ENCODE data around the gene SDK1. TPM values are rescaled to one million over a fixed set of nuclear protein-coding genes. Genes with fewer than 3 reads are reported as not detected.
"Not testable (repeated sequence)": the region's sequence is repeated elsewhere in the genome, so short reads cannot be mapped to it uniquely, and the experiment has no call there.

SDK1 gene
- total RNA-seq, 1 donor from 2014 or later, result 0.08 TPM

DNA sequence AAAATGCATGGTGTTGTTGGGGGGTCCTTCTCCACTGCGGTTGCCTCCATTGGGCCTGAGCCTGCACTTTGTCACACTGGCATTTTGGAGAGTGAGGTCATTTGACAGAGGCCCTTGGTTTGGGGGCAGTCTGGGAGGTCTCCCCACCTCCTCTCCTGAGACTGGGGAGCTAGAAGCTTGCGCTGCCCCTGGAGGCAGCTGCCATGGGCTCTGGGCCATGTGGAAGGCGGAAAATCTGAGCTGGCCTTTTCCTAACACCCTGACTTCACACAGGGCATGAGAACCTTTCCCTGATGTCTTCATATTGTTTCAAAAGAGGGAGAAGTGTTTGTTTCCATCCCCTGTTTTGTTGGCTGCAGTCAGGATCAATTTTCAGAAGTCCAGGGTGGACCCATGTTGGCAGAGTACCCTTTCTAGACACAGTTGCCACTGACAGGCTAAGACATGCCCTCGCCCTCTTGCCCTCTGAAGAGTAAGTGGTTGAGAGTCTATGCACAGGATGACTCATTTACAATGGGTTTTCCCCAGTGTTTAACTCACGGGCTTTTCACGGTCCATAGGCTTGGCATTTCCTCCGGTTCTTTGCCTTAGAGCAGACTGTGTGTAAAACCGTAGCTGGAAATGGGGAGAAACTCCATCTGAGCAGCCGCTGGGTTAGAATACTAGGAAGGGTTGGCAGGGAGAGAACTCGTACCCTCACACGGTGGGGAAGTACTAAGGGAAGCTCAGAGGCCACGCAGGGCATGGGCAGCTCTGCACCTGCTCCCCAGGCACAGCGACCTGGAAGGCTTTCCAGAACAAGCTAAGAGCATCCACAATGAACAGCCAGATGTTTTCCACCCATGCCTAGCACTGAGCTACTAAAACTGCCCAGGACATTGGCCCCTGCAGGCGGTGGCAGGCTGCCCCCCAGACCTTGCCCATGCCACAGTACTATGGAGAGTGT is 655.0 kb downstream of the SDK1 start:
- Mint-ChIP-seq H3K9me3 (no peaks in the 10 kb centered on the region), H3K27ac (no peak overlapping the region), H3K27me3 (ENCODE audit: insufficient read depth) (peaks cover 2% of the 10 kb centered on the region), H3K36me3 (ENCODE audit: low read depth) (no peaks in the 10 kb centered on the region), H3K4me1 (ENCODE audit: low read depth) (peaks cover 6% of the 10 kb centered on the region), H3K4me3 (no peak overlapping the region)
- intact Hi-C loops (cut with micrococcal nuclease), result no loop called here
- no peak for DNase-seq (ENCODE audit: low spot score)

DNA sequence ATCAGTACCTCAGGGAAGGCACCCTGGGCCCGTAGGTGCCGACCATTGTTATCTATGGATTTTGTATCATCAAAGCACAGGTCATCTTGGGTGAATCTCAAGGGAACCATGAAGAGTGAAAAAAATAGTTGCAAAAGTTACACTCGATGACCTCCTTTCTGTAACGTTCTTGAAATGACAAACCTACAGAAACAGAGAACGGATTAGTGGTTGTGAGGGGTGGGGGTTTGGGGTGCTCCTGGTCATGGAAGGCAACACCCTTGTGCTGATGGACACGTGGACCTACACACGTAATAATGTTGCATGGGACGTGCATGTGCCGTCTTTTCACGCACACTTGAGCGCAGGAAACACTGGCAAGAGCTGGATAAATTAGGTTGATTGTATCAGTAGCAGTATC is 655.9 kb downstream of the SDK1 start:
- intact Hi-C loops (cut with micrococcal nuclease), result no loop called here
- no peak overlapping the region for H3K4me3 Mint-ChIP-seq
- peaks cover 2% of the 10 kb centered on the region for H3K27me3 Mint-ChIP-seq (ENCODE audit: insufficient read depth)

DNA sequence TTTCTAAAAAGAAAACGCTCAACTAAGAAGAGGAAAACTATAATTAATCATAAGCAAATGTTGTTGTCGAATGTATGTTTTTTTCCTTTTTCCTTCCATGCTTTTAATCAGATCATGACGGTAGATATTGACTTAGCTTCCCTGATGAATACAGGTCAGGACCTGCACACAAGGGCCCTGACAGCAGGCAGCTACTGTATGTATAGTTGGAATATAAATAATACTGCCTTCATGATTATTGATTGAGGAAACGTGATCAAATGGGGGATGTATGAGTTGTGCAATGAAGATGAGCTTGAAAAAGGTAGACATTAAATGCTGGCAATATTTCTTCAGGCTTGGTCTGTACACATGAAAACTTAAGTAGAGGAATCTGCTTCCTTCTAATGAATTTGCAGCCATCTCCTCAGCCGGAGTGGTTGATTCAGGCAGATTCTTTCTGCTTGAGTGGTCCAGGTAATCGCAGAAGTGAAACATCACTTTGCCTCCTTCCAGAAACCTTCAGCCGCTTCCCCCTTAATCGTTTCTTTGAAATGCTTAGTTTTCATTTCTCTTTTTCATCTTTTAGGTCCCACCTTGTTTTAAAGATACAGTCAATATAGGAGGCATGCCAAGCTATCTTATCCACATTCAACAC is 656.5 kb downstream of the SDK1 start:
- Mint-ChIP-seq H3K36me3 (ENCODE audit: low read depth) (no peaks in the 10 kb centered on the region), H3K9me3 (no peaks in the 10 kb centered on the region), H3K4me3 (no peak overlapping the region), H3K4me1 (ENCODE audit: low read depth) (peaks cover 6% of the 10 kb centered on the region), H3K27ac (no peak overlapping the region), H3K27me3 (ENCODE audit: insufficient read depth) (peaks cover 2% of the 10 kb centered on the region)
- DNase-seq (ENCODE audit: low spot score), result no peak
- intact Hi-C loops (cut with micrococcal nuclease), result no loop called here

More for the DNA sequence above, 655.9 kb downstream of the SDK1 start:
- no peak for DNase-seq (ENCODE audit: low spot score)
- no peaks in the 10 kb centered on the region for H3K36me3 Mint-ChIP-seq (ENCODE audit: low read depth)
- H3K27ac Mint-ChIP-seq, result no peak overlapping the region
- no peaks in the 10 kb centered on the region for H3K9me3 Mint-ChIP-seq
- H3K4me1 Mint-ChIP-seq (ENCODE audit: low read depth), result peaks cover 6% of the 10 kb centered on the region

DNA sequence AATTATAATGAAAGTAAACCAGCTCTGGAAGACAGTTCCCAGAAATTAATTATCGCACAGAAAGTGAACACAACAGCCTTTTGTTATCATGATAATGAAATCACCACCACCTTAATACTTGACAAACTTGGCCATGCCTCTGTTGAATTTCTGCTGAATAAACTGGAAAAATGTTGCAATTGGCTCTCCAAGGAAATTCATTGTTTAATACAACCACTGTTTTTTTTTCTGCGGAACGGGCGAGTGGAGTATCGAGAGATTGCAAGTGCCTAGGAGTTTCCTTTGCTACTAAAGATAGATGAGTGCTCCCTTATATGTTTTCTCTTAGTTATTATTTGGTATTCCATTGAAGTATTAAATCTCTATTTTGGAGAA is 657.0 kb downstream of the SDK1 start:
- Mint-ChIP-seq H3K4me3 (no peak overlapping the region), H3K4me1 (ENCODE audit: low read depth) (peaks cover 6% of the 10 kb centered on the region), H3K27me3 (ENCODE audit: insufficient read depth) (peaks cover 2% of the 10 kb centered on the region), H3K27ac (no peak overlapping the region), H3K9me3 (no peaks in the 10 kb centered on the region), H3K36me3 (ENCODE audit: low read depth) (no peaks in the 10 kb centered on the region)
- no peak for DNase-seq (ENCODE audit: low spot score)
- intact Hi-C loops (cut with micrococcal nuclease), result no loop called here

DNA sequence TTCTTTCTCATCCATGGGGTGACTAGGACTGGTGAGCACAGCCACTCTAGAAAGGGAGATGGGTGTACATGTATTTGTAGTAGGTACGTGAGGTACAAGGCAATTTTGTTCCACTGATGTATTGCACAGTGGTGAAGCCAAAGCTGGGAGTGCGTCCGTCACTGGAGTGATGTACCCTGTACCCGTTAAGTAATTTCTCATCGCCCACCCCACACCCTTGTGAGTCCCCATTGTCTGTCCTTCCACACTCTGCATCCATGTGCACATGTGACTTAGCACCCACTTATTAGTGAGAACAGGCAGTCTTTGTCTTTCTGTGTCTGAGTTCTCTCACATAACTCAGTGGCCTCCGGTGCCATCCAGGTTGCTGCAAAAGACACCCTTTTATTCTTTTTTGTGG is 658.3 kb downstream of the SDK1 start:
- H3K9me3 Mint-ChIP-seq, result no peaks in the 10 kb centered on the region
- no peaks in the 10 kb centered on the region for H3K36me3 Mint-ChIP-seq (ENCODE audit: low read depth)
- H3K27me3 Mint-ChIP-seq (ENCODE audit: insufficient read depth), result peaks cover 2% of the 10 kb centered on the region
- H3K4me1 Mint-ChIP-seq (ENCODE audit: low read depth), result peaks cover 6% of the 10 kb centered on the region
- no peak overlapping the region for H3K4me3 Mint-ChIP-seq
- no peak overlapping the region for H3K27ac Mint-ChIP-seq
- intact Hi-C loops (cut with micrococcal nuclease), result no loop called here
- DNase-seq (ENCODE audit: low spot score), result no peak

DNA sequence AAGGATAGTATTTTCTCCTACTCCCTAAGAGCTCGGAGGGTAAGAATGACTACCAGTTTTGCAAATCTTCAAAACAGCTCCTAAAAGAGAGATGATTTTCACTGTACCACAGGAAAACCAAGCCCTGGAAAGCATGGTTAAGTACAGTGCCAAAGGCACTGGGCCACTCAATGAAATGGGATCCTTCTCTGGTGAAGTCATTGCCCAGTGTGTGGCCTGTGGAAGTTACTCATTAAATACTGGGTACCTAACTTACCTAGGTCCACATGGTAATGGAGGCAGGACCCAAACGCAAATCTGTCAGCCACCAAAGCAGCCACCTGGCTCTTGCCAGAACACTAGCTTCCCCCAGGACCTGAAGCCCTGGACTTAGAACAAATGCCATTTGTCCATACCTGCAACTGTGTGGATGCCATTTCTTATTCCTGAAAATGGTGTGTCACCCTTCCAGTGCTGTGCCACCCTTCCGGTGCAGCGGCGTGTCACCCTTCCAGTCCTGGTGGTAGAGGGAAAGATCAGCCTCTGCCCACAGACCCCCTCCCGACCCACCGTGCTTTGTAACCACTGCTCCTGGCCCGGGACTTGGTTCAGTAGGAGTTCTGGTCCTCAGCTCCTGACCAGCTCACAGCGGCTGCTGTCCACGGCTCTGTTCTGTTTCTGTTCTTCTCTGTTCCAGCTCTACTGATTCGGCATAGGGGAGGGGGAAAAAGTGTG is 659.2 kb downstream of the SDK1 start:
- intact Hi-C loops (cut with micrococcal nuclease), result no loop called here
- no peaks in the 10 kb centered on the region for H3K9me3 Mint-ChIP-seq
- no peak overlapping the region for H3K4me3 Mint-ChIP-seq
- peaks cover 6% of the 10 kb centered on the region for H3K4me1 Mint-ChIP-seq (ENCODE audit: low read depth)
- DNase-seq (ENCODE audit: low spot score), result no peak
- H3K36me3 Mint-ChIP-seq (ENCODE audit: low read depth), result no peaks in the 10 kb centered on the region
- H3K27me3 Mint-ChIP-seq (ENCODE audit: insufficient read depth), result peaks cover 2% of the 10 kb centered on the region
- H3K27ac Mint-ChIP-seq, result no peak overlapping the region

DNA sequence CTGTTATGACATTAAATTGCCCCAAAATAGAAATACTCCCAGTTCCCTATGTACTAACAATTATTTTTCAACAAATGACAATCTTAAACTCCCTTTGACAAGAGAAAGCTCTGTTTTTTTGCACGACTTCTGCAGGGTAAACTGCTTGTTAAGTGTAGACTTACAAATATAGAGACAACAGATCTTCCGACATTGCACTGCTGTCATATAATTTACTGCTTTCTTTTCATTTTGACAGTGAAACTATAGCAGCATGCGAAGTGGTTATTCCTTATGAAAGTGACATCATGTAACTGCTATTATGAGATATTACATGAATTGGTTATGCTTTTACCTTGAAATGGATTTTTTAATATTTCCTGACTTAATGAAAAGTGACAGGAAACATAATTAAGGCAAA is 659.9 kb downstream of the SDK1 start:
- Mint-ChIP-seq H3K27ac (no peak overlapping the region), H3K36me3 (ENCODE audit: low read depth) (no peaks in the 10 kb centered on the region), H3K4me1 (ENCODE audit: low read depth) (peaks cover 4% of the 10 kb centered on the region), H3K27me3 (ENCODE audit: insufficient read depth) (peaks cover 2% of the 10 kb centered on the region), H3K9me3 (no peaks in the 10 kb centered on the region), H3K4me3 (no peak overlapping the region)
- DNase-seq (ENCODE audit: low spot score), result no peak
- intact Hi-C loops (cut with micrococcal nuclease), result no loop called here

DNA sequence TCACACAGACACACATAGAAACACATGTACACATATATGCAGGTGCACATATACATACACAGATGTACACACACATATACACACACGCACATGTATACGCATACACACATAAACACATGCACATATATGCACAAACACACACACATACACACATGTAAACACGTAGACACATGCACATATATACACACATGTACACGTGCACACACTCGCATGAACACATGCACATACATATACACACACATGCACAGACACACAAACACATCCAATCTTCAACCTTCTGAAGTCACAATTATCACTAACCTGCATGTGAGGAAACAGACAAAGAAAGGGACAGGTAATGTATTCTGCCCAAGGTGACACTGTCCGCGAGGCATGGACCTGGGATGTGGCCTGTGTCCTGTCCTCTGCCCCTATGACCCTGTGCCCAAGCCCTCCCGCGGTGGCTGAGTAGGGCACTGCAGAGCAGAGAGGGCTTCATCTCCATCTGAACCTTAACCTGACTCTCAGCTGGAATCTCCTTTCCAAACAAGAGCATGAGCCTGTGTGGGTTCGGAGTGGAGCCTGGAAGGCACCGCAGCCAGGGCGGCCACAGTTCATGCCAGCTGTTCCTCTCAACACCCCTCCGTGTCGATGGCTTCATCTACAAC is 660.9 kb downstream of the SDK1 start:
- no peak overlapping the region for H3K4me3 Mint-ChIP-seq
- no peak for DNase-seq (ENCODE audit: low spot score)
- intact Hi-C loops (cut with micrococcal nuclease), result no loop called here
- H3K27me3 Mint-ChIP-seq (ENCODE audit: insufficient read depth), result no peaks in the 10 kb centered on the region
- H3K4me1 Mint-ChIP-seq (ENCODE audit: low read depth), result no peaks in the 10 kb centered on the region
- no peaks in the 10 kb centered on the region for H3K36me3 Mint-ChIP-seq (ENCODE audit: low read depth)
- no peaks in the 10 kb centered on the region for H3K9me3 Mint-ChIP-seq
- no peak overlapping the region for H3K27ac Mint-ChIP-seq

DNA sequence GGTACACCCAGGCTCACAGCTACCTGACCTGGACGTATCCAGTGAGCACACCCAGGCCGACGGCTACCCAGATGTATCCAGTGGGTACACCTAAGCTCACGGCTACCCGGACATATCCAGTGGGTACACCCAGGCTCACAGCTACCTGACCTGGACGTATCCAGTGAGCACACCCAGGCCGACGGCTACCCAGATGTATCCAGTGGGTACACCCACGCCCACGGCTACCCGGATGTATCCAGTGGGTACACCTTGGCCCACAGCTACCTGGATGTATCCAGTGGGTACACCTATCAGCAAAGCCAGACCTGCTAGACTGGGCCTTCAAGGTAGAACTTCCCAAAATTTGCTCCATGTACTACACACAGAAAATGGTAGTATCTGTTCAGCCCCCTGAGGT is 662.7 kb downstream of the SDK1 start:
- intact Hi-C loops (cut with micrococcal nuclease); H3K9me3 Mint-ChIP-seq: not testable (repeated sequence)

DNA sequence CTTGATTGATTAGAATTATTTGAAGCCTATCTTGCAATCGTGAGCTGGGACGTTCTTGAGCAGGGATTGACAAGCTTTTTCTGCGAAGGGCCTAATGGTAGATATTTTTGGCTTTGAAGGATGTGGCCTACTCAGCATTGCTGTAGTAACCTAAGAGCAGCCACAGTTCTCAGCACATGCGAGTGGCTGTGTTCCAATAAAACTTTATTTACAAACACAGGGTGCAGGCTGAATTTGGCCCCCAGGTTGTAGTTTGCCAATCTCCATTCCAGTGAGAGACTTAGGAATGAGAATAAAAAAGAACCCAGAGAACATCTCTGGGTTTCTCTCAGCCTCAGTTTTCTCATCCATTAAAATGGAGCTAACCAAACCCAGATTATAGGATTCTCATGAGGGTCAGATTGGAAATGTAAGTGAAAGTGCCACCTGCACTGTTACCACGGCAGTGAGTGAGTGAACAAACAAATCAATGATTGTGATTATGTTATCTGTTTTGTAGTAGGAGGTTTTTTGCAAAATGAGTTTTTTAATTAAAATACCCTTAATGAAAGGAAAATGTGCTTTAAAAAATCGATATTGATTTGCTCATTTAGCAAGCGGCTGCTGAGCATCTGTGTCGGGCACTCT is 664.0 kb downstream of the SDK1 start:
- intact Hi-C loops (cut with micrococcal nuclease), result no loop called here
- no peaks in the 10 kb centered on the region for H3K4me1 Mint-ChIP-seq (ENCODE audit: low read depth)
- H3K36me3 Mint-ChIP-seq (ENCODE audit: low read depth), result no peaks in the 10 kb centered on the region
- H3K27me3 Mint-ChIP-seq (ENCODE audit: insufficient read depth), result no peaks in the 10 kb centered on the region
- H3K4me3 Mint-ChIP-seq, result no peak overlapping the region
- no peak overlapping the region for H3K27ac Mint-ChIP-seq
- H3K9me3 Mint-ChIP-seq, result no peaks in the 10 kb centered on the region
- no peak for DNase-seq (ENCODE audit: low spot score)

More for the DNA sequence above, 662.7 kb downstream of the SDK1 start:
- H3K4me1 Mint-ChIP-seq (ENCODE audit: low read depth); H3K27me3 Mint-ChIP-seq (ENCODE audit: insufficient read depth); H3K36me3 Mint-ChIP-seq (ENCODE audit: low read depth); H3K27ac Mint-ChIP-seq; H3K4me3 Mint-ChIP-seq; DNase-seq (ENCODE audit: low spot score): not testable (repeated sequence)

DNA sequence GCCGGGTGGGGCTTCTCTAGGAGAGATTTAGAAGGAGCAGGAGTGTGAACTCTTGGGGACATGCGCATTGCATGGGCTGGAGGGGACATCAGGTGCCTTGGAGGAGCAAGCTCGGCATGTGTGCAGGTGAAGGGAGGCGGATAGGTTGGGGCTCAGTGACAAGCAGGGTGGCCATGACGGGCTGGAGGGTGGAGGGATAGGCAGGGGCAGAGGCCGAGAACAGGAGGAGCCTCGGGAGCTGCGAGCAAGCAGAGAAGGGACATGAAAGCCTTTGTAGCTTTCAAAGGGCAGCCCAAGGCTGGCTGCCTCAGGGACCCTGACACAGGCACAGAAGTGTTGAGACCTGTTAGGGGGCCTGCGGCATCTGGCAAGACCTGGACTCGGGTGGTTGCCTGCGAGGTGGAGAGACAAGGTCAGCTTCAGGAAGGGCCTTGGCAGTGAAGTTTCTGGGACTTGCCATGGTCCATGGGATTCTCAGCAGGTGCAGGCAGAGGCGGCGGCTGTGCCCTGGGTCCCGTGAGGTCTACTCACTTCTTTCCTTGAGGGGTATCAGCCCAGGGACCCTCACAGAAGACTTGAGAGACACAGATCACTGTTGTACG is 664.8 kb downstream of the SDK1 start:
- Mint-ChIP-seq H3K27me3 (ENCODE audit: insufficient read depth) (no peaks in the 10 kb centered on the region), H3K27ac (no peak overlapping the region), H3K4me3 (no peak overlapping the region), H3K4me1 (ENCODE audit: low read depth) (no peaks in the 10 kb centered on the region), H3K36me3 (ENCODE audit: low read depth) (no peaks in the 10 kb centered on the region), H3K9me3 (no peaks in the 10 kb centered on the region)
- no peak for DNase-seq (ENCODE audit: low spot score)
- intact Hi-C loops (cut with micrococcal nuclease), result no loop called here

DNA sequence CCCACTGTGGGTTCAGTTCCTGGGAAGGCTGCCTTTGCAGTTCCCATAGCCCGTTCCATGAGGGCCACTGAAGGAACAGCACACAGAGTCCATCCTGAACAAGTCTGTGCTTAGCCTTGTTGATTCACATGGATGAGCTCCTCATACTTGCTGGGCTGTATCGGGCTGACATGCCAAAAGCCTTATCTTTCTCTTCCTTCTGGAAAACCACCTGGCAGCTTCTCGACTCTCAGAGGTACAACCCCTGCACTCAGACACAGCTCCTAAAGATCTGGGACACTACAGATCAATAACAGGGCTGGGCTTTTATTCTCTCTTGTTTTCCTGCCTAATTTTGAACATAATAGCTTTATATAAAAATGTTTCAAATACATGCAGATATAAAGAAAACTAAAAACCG is 667.2 kb downstream of the SDK1 start:
- intact Hi-C loops (cut with micrococcal nuclease), result no loop called here
- Mint-ChIP-seq H3K9me3 (no peaks in the 10 kb centered on the region), H3K27me3 (ENCODE audit: insufficient read depth) (no peaks in the 10 kb centered on the region), H3K36me3 (ENCODE audit: low read depth) (no peaks in the 10 kb centered on the region), H3K4me1 (ENCODE audit: low read depth) (no peaks in the 10 kb centered on the region), H3K4me3 (no peak overlapping the region), H3K27ac (no peak overlapping the region)
- no peak for DNase-seq (ENCODE audit: low spot score)

All from activated T-helper 1 cell treated with anti-CD3 and anti-CD28 coated beads, Interleukin-12 subunit alpha, Interleukin-12 subunit beta, Interleukin-2, Interleukin-4 antibody, amounts not matched to agents 30 ng/mL and 10 ng/mL and 1 ng/mL, durations not matched to agents 14 hours and 24 hours and 36 hours (primary cell).